Gastroesophageal sphincter (tissue), 4 donors: ENCODE results near the gene ITGA8. TPM values are rescaled to one million over a fixed set of nuclear protein-coding genes. Genes with fewer than 3 reads are reported as not detected.

Experiments used
- ATAC-seq: fragments of 150-250 bp; one replicate; pipeline ENCODE4 v1.9.1; 2016; ENCODE audit warnings: mild to moderate bottlenecking, moderate library complexity
- H3K27ac ChIP-seq, 4 donors: fragments of 200-600 bp; sonication (generic) in 3 of 4; 1 replicate in 3 of 4; 2 replicates in 1 of 4; pipeline ENCODE4 v1.5.1; 2016 to 2019
- H3K27me3 ChIP-seq: fragments of 200-600 bp; sonication (generic); one replicate; pipeline ENCODE4 v1.5.1; 2019
- H3K36me3 ChIP-seq, 2 donors: fragments of 200-600 bp; sonication (generic); one replicate each; pipeline ENCODE4 v1.5.1; 2019; ENCODE audit warnings: control low read depth in 1 of 2
- H3K4me1 ChIP-seq, 3 donors: fragments of 200-600 bp; sonication (generic); 1 replicate in 2 of 3; 2 replicates in 1 of 3; pipeline ENCODE4 v1.5.1; 2016 to 2019; ENCODE audit warnings: control low read depth in 2 of 3
- H3K4me3 ChIP-seq, 2 donors: fragments of 200-600 bp; sonication (generic); one replicate each; pipeline ENCODE4 v1.5.1; 2019; ENCODE audit warnings: mild to moderate bottlenecking in 1 of 2, moderate library complexity in 1 of 2
- H3K9me3 ChIP-seq, 3 donors: fragments of 200-600 bp; sonication (generic); one replicate each; pipeline ENCODE4 v1.5.1; 2017 to 2019; ENCODE audit warnings: control low read depth in 2 of 3
- EP300 ChIP-seq: sonication (generic); formaldehyde crosslinking; IDR thresholded peaks from one replicate; pipeline ENCODE4 v1.6.1; 2017; ENCODE audit warnings: antibody characterized with exemption, mild to moderate bottlenecking
- POLR2A ChIP-seq, 2 donors: fragments of 450-650 bp; IDR thresholded peaks; one replicate each; pipeline ENCODE4 v1.6.1; 2017; ENCODE audit warnings: antibody characterized with exemption in 2 of 2, mild to moderate bottlenecking in 2 of 2, moderate library complexity in 1 of 2
- POLR2AphosphoS5 ChIP-seq: sonication (generic); formaldehyde crosslinking; IDR thresholded peaks from one replicate; pipeline ENCODE4 v1.6.1; 2017; ENCODE audit warnings: antibody characterized with exemption
- WGBS, 2 donors: methylation state at CpG; one replicate each; pipeline ENCODE4 v1.1.5; 2018; ENCODE audit warnings: low coverage in 1 of 2; 5-methylcytosine and 5-hydroxymethylcytosine counted together
- total RNA-seq, 4 donors: library from RNA; depleted of rRNA; stranded (reverse); fragments of >200 nt; gene quantifications; one replicate each; pipeline ENCODE4 v1.1.0, GENCODE V29; 2016
- TF ChIP-seq, protein P1 (sequence below), 4 experiments: fragments of 200-600 bp in 2 of 4; fragments of 450-650 bp in 2 of 4; sonication (generic) in 1 of 4; IDR thresholded peaks; one replicate each; pipeline ENCODE4 v1.5.1; 2017 to 2019; ENCODE audit warnings: antibody characterized with exemption in 4 of 4, mild to moderate bottlenecking in 2 of 4, moderate library complexity in 2 of 4

Gene ITGA8
- total RNA-seq, 4 donors from 2014 or later, result 37.6 to 667 (median 310) TPM

- Histone ChIP-seq H3K4me3 (no peak overlapping the region), H3K27ac (no peak overlapping the region), H3K9me3 (no peaks in the 10 kb centered on the region), H3K36me3 (no peaks in the 10 kb centered on the region), H3K27me3 (no peaks in the 10 kb centered on the region), H3K4me1 (peaks cover 0 to 22% (median 4%) of the 10 kb centered on the region in 3 donors)
- ATAC-seq, result no peak
- 78 to 88% methylated on average over 4 of the region's 5 CpGs for WGBS, 2 donors
- TF ChIP-seq POLR2A (IDR thresholded peaks at IDR 0.05) (no peak), POLR2AphosphoS5 (no peak), EP300 (no peak)
- TF ChIP-seq, protein P1, sequence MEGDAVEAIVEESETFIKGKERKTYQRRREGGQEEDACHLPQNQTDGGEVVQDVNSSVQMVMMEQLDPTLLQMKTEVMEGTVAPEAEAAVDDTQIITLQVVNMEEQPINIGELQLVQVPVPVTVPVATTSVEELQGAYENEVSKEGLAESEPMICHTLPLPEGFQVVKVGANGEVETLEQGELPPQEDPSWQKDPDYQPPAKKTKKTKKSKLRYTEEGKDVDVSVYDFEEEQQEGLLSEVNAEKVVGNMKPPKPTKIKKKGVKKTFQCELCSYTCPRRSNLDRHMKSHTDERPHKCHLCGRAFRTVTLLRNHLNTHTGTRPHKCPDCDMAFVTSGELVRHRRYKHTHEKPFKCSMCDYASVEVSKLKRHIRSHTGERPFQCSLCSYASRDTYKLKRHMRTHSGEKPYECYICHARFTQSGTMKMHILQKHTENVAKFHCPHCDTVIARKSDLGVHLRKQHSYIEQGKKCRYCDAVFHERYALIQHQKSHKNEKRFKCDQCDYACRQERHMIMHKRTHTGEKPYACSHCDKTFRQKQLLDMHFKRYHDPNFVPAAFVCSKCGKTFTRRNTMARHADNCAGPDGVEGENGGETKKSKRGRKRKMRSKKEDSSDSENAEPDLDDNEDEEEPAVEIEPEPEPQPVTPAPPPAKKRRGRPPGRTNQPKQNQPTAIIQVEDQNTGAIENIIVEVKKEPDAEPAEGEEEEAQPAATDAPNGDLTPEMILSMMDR (IDR thresholded peaks at IDR 0.05), result no peak
Measured at GRCh38 chr10:15742102-15742501, 22.4 kb upstream of the ITGA8 start.

DNA sequence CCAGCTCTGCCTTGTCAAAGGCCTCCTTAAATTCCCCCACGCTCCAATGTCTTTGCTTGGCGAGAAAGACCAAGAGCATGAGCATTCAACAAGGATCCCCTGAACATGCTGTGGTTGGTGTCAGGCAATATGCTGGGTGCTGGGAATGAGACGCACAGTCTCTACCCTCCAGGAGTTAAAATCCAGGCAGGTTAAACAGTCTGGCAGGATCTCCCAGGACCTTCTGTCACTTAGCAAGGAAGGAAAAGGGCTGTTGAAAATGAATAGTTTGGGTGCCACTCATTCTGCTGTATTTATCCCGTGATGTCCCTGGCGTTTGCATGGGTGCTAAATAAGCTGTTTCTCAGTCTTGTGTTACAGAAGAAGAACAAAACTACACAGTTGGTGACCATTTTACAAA, 21.9 kb upstream of the ITGA8 start:
- no peaks in the 10 kb centered on the region for H3K27me3 ChIP-seq
- WGBS, 2 donors, result 96 to 100% methylated on average over 4 to 5 of the region's 5 CpGs
- TF ChIP-seq, protein P1 (IDR thresholded peaks at IDR 0.05), result no peak
- no peak for TF ChIP-seq POLR2AphosphoS5
- no peak for TF ChIP-seq EP300
- H3K9me3 ChIP-seq, result no peaks in the 10 kb centered on the region
- H3K4me1 ChIP-seq, result peaks cover 0 to 22% (median 4%) of the 10 kb centered on the region in 3 donors
- H3K36me3 ChIP-seq, result no peaks in the 10 kb centered on the region
- H3K27ac ChIP-seq, result no peak overlapping the region
- ATAC-seq, result no peak
- no peak overlapping the region for H3K4me3 ChIP-seq

DNA sequence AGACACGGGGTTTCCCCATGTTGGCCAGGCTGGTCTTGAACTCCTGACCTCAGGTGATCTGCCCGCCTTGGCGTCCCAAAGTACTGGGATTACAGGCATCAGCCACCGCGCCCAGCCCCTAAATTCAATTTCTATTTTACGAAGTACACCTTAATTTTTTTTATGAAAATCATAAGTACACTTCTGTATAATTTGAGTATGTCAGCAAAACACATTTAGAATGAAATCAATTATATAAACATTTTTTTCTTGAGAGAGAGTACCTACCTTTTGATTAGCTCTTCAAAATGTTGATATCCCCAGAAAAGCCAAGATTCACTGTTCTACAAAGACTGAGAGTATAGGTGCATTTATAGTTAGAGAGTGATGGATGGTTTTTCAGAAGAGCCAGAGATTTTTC, 20.5 kb upstream of the ITGA8 start:
- TF ChIP-seq EP300 (no peak), POLR2A (IDR thresholded peaks at IDR 0.05) (no peak), POLR2AphosphoS5 (no peak)
- TF ChIP-seq, protein P1 (IDR thresholded peaks at IDR 0.05), result no peak
- 97% methylated on average over 6 of the region's 6 CpGs; no CpG with 5 or more reads in 1 of the 2 donors for WGBS, 2 donors
- Histone ChIP-seq H3K9me3 (no peaks in the 10 kb centered on the region), H3K27me3 (no peaks in the 10 kb centered on the region), H3K27ac (no peak overlapping the region), H3K4me1 (peaks cover 0 to 33% (median 13%) of the 10 kb centered on the region in 3 donors), H3K36me3 (no peaks in the 10 kb centered on the region), H3K4me3 (no peak overlapping the region)
- no peak for ATAC-seq

DNA sequence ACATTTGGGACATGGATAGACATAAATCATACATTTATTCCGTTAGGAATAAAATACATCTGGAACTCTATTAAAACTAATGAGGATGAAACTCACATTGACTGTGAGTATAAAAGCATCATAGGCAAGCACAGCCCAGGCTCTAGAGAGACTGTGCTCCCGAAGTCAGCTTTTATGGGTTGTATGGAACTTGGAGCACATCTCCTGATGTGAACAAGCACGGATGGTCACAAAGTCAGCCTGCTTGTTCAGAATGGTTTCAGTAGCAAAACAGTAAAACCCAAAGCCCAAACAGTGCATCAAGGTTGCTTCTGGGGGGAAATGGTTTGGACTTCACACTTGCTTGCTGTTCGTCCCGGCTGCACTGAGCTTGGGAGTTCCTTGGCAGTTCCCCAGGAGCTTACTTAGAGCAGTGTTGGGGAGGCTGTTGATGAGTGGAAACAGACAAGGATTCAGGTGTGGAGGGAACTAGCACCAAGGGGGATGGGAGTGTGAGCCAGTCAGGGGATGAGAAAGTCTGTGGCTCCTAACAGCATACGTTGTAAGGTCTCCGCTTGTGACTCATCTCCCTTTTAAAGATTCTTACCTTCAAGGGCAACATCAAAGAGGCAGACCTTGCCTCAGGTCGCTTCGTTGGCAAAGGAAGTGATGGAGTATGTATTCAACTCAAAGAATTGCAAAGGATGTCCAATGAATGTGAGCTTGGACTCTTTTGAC, 19.7 kb upstream of the ITGA8 start:
- Histone ChIP-seq H3K36me3 (no peaks in the 10 kb centered on the region), H3K4me1 (peaks cover 0 to 41% (median 15%) of the 10 kb centered on the region in 3 donors), H3K27ac (peak overlapping the region in 2 of 4 donors; percentile 29 to 73), H3K9me3 (no peaks in the 10 kb centered on the region), H3K27me3 (no peaks in the 10 kb centered on the region), H3K4me3 (no peak overlapping the region)
- WGBS, 2 donors, result 33 to 50% methylated on average over 3 to 9 of the region's 9 CpGs
- no peak for ATAC-seq
- TF ChIP-seq, protein P1 (IDR thresholded peaks at IDR 0.05), result no peak
- no peak for TF ChIP-seq POLR2AphosphoS5
- no peak for TF ChIP-seq POLR2A (IDR thresholded peaks at IDR 0.05)
- TF ChIP-seq EP300, result no peak
